HepG2 (cell line): ENCODE results near the gene NRG2.

Source experiments
- E2F5 ChIP-seq: sonication (generic); formaldehyde crosslinking; conservative IDR thresholded peaks from 2 replicates; pipeline ENCODE4 v1.4.0; 2020; ENCODE audit warnings: missing genetic modification reagents
- RAD51 ChIP-seq: fragments of 450-650 bp; IDR thresholded peaks from 2 replicates; pipeline ENCODE4 v1.6.1; 2016; ENCODE audit warnings: borderline replicate concordance
- TF ChIP-seq, protein P1 (sequence below): IDR thresholded peaks from 2 replicates; pipeline ENCODE4 v1.6.1; 2018; ENCODE audit warnings: missing genetic modification reagents

- TF ChIP-seq, protein P1, sequence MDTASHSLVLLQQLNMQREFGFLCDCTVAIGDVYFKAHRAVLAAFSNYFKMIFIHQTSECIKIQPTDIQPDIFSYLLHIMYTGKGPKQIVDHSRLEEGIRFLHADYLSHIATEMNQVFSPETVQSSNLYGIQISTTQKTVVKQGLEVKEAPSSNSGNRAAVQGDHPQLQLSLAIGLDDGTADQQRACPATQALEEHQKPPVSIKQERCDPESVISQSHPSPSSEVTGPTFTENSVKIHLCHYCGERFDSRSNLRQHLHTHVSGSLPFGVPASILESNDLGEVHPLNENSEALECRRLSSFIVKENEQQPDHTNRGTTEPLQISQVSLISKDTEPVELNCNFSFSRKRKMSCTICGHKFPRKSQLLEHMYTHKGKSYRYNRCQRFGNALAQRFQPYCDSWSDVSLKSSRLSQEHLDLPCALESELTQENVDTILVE, result no peak
- no peak for TF ChIP-seq E2F5 (CRISPR knock-in tag)
- TF ChIP-seq RAD51, result no peak
Measured at GRCh38 chr5:139867109-139867508, 176.0 kb downstream of the NRG2 start.
